ENCODE measurements around the gene DPY19L1.
"Not testable (repeated sequence)": the region's sequence is repeated elsewhere in the genome, so short reads cannot be mapped to it uniquely, and the experiment has no call there.

- TF ChIP-seq CTCF (IDR thresholded peaks at IDR 0.05 in 4 of 5, conservative IDR thresholded peaks at IDR 0.05 in 1 of 5); POLR2A (IDR thresholded peaks at IDR 0.05): not testable (repeated sequence)
Observed at GRCh38 chr7:35072950-35073827, 35.9 kb upstream of the DPY19L1 start.
